Stimulated activated CD4-positive, alpha-beta T cell treated with anti-CD3 and anti-CD28 coated beads, TNF-alpha, amount 100 ng/mL, for 1 hour (primary cell): ENCODE measurements around the gene CLSTN1.

Experiments
- DNase-seq, 3 donors: peaks; one replicate each; pipeline ENCODE4 v3.0.0-alpha.2; 2020; ENCODE audit warnings: low read depth in 3 of 3, low spot score in 1 of 3

Gene CLSTN1

GRCh38 chr1:9732123-9732971 is 91.4 kb downstream of the CLSTN1 start:
- DNase-seq, result no peak

DNA sequence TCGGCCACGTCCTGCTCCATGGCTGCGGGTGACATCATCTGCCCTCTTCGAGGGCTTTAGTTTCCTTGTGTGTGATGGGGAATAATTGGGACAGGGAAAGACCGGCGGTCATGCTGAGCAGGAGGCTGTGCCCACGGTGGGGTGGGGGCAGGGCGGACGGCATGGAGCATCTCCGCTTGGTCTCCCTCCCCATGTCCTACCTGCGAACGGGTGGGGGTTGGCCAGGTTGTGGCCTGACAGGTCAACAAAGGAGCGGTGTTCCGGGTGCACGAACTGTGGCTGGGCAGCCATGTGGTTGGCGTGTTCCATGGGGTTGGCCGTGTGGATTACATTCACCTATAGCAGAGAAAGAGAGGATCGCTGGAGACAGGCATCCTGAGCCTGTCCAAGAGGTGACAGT is 92.2 kb downstream of the CLSTN1 start:
- no peak for DNase-seq

DNA sequence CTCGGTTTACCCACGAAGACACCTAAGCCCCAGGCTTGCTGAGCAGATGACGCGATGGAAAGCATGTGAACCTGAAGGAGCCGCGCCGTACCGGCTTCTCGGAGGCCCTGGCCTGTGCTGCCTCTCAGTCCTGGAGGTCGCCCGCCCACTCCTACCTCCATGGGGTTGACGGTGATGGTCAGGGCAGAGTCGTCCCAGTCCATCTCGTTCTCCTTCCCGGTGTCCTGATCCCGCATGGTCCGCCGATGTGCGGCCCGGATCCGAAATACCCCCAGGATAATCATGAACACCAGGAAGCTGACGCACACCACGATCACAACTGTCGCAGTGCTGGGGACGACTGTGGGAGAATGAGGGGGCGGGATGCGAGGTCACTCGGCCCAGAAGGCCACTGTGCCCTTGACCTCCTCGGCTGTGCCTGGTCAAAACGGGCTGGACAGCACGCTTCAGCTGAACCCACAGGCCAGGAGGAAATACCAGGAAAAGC is 92.7 kb downstream of the CLSTN1 start:
- DNase-seq, result no peak

- DNase-seq, result no peak
These were observed 93.5 kb downstream of the CLSTN1 start for GRCh38 chr1:9730096-9730901.

DNA sequence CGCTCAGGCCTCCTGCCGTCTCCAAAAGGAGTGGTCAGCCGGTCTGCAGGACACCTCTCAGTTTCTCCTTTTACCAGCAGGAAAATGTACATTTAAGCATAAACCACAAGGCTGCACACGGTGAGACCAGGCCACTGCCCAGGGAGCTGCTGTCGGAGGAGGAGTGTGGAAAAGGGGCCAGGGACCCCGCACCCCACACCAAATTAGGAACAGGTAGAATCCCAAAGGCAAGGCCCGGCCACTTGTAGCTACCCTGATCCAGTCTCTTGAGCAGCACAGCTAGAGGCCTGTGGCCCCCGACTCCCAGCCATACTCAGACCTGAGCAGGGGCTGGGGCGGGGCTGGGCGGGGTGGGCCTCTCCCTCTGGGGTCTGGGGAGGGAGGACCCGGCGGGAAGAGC is 94.2 kb downstream of the CLSTN1 start:
- no peak for DNase-seq

DNA sequence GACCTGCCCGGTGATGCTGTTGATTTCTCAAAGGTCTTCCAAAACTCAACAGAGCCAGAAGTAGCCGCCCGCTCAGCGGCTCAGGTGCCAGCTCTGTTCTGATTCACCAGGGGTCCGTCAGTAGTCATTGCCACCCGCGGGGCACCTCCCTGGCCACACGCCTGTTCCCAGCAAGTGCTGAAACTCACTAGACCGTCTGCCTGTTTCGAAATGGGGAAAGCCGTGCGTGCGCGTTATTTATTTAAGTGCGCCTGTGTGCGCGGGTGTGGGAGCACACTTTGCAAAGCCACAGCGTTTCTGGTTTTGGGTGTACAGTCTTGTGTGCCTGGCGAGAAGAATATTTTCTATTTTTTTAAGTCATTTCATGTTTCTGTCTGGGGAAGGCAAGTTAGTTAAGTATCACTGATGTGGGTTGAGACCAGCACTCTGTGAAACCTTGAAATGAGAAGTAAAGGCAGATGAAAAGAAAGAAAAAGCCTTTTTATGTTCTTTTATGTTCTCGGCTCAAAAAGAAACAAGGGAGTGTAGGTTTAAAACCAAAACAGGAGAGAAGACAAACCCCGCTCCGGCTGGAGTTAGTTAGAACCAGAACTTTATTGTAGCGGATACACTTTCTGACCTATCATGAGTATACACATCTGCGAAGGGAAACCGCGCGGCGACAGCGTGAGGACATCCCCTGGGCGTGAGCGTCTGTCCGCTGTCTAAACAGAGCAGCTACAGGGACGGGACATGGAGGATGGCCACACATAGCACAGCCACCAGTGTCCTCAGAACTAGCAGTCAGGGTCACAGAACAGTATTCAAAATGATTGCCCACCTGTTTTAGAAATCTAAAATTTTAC is 95.1 kb downstream of the CLSTN1 start:
- DNase-seq, result peak in 1 of 3 donors; percentile 44

GRCh38 chr1:9726905-9727595 is 96.7 kb downstream of the CLSTN1 start:
- DNase-seq, result no peak

- no peak for DNase-seq
These were observed 97.4 kb downstream of the CLSTN1 start for GRCh38 chr1:9726406-9726805.

DNA sequence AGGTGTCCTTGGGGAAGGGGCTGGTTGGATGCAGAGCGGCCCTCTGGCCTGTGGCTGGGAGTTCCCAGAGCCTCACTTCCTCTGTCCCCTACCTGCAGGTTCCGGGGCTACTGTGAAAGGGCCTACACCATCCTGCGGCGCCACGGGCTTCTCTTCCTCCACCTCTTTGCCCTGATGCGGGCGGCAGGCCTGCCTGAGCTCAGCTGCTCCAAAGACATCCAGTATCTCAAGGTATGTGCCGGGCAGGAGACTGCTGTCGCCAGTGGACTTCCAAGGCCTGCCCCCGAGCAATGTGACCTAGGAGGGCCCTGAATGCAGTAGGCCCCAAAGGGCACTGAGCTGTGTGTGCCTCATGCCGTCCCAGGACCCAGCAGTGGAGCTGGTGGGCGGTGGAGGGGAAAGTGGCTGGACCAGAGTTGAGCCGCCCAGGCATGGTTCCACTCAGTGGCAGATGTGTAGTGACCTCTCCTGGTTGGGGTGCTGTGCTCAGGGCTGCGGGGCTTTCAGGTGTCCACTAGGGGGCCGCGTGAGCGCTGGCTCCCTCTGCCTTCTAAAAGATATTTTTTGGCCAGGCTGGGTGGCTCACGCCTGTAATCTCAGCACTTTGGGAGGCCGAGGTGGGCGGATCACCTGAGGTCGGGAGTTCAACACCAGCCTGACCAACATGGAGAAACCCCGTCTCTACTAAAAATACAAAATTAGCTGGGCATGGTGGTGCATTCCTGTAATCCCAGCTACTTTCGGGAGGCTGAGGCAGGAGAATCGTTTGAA is 98.9 kb downstream of the CLSTN1 start:
- DNase-seq, result peak; percentile 39 to 54 (median 52)

GRCh38 chr1:9723926-9724325 is 99.8 kb downstream of the CLSTN1 start:
- no peak for DNase-seq

- no peak for DNase-seq
These were observed 100.5 kb downstream of the CLSTN1 start for GRCh38 chr1:9723068-9723805.

DNA sequence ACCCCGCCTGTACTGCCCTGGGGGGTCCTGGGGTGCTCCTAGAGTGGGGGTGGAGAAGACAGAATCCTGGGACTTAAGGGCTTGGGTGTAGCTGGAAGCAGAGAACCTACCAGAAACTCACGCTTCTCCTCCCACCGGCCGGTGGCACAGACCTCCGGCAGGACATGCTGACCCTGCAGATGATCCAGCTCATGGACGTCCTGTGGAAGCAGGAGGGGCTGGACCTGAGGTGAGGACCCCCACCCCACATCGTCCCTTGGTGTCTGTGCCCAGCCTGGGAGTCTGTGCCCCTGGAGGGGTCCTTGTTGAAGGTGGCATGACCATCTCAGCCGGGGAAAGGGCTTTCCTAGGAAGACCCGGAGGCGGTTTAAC is 101.4 kb downstream of the CLSTN1 start:
- DNase-seq, result no peak

GRCh38 chr1:9721606-9722377 is 102.0 kb downstream of the CLSTN1 start:
- peak; percentile 49 to 82 (median 55) for DNase-seq

GRCh38 chr1:9720785-9721605 is 102.8 kb downstream of the CLSTN1 start:
- DNase-seq, result no peak

DNA sequence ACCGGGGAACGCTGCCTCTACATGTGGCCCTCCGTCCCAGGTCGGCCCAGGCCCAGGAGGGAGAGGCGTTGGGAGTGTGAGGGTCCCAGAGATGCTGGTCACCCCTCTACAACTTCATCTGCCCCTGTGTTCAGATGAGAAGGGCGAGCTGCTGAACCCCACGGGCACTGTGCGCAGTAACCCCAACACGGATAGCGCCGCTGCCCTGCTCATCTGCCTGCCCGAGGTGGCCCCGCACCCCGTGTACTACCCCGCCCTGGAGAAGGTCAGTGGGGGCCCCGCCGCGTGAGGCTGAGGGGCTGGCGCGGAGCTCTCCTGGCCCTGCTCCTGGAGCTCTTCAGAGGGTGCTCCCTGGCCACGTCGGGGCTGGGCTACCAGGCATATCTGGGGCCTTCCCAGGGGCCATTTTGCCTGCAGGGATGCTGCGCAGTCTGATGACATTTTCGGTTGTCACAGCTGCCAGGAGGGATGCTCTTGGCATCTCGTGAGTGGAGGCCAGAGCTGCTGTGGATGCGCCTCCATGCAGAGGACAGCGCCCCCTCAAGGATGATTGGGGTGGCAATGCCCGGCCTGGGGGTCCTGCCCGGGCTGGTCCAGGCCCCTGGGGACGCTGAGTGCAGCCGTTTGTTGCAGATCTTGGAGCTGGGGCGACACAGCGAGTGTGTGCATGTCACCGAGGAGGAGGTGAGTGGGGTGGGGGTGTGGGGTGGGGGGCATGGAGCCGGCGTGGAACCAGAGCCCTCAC is 103.6 kb downstream of the CLSTN1 start:
- no peak for DNase-seq

GRCh38 chr1:9718006-9718680 is 105.6 kb downstream of the CLSTN1 start:
- DNase-seq, result no peak
